Hematopoietic multipotent progenitor cell treated with erythropoietin and hydrocortisone succinate and interleukin-3 and kit ligand, for 6 days (in vitro differentiated cells): Measurements from ENCODE around the gene ACTRT3.

ENCODE experiments used
- DNase-seq: peaks from one replicate; pipeline ENCODE4 v3.0.0-alpha.2; 2015

ACTRT3 gene

DNA sequence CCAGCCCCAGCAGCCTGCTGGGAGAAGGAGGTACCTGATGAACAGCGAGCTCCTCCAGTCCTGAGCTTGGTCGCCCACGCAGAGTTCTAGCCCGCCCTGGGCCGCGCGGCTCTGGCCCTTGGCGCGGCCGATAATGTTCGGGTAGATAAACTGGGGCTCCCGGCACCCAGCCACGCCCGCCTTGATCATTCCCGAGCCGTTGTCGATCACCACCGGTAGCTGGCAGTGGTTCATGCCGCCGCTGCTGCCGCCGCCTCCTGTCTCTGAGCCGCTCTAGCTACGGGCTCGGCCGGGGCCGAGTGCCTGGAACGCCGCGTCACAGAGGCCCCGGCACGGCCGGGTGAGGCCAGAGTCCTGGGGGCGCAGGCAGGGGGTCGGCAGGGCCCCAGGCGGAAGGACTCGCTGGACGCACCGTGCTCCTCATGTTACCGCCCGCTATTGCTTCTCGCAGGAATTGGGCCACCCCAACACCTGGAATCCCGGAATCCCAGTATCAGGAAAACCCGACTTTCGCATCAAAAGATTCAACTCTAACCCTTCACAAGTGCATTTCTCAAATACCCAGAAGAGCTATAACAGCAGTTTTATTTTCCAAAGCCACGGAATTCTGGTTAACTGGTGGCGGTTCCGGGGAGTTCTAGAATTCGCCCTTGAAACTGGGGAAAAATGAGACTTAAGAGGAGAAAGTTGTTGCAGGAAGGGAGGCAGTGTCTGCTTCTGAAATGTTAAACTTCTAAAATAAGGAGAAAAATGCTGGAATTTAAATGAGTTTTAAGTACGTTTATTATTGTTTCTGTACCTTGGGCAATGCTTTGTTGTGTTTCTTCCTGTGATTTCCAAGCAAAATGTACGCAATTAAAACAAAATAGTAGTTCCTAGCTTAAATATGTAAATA, at the start of gene ACTRT3:
ACTRT3 (minus strand) TSS at position 275 of the 895 bp plus-strand sequence; CDS start at position 234, 41 bp downstream.
- DNase-seq: peak; percentile 95

DNA sequence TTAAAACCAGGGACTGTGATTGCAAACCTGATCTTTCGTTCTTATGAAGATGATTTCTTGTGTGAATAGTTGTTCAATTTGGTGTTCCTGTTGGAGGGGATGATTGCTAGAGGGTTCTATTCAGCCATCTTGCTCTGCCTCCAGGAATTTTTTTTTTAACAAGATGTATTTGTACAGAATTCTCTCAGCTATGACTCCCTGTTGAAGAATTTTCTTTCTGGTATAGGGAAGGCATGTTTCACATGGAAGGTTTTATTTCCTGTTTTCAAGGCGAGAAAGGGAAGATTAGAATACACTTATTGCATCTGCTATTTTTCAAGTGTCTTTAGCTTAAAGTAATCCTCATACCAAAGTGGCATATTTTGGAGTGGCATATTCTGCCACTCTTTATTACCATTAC, 49.0 kb upstream of the ACTRT3 start:
- no peak for DNase-seq

DNA sequence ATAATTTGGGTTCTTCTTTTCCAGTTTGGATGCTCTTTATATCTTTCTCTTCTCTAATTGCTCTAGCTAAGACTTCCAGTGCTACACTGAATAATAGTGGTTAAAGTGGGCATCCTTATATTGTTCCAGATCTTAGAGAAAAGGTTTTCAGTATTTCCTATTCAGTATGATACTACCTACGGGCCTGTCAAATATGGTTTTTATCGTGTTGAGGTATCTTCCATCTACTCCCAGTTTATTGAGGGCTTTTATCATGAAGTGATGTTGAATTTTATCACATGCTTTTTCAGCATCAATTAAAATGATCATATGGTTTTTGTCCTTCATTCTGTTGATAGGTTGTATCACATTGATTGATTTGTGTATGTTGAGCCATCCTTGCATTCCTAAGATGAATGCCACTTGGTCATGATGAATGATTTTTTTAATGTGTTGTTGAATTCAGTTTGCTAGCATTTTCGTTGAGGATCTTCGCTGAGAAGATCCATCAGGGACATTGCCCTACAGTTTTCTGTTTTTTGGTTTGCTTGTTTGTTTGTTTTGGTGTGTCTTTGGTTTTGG, 46.3 kb upstream of the ACTRT3 start:
- no peak for DNase-seq

DNA sequence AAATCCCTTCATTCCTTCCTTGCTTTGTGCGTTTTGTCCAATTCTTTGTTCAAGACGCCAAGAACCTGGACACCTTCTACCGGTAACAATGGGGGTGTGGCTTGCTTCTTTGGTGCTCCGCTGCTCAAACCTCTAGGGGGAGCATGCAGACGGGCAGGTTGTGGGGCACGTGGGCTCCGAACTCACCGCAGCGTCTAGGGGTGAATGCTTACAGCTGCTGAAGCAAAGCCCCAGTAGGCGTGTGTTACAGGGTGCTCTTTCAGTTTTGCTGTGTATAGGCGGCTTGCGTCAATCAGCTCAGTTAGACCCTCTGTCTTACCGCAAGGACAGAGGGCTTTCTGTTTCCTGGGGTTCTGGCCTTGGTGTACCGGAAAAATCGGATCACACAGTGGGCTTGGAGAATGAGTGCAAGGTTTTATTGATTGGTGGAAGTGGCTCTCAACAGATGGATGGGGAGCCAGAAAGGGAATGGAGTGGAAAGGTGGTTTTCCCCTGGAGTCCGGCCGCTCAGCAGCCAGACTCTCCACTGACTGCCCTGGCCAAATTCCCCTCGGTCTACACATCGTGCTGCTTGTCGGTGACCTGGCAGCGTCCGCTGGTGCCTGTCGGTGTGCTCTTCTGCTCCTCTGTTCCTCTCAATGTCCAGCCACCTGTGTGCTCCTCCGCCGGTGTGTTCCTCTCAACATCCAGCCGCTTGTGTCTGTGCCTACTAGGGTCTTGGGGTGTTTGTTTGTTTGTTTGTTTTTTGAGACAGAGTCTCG, 44.6 kb upstream of the ACTRT3 start:
- DNase-seq: peak; percentile 89

DNA sequence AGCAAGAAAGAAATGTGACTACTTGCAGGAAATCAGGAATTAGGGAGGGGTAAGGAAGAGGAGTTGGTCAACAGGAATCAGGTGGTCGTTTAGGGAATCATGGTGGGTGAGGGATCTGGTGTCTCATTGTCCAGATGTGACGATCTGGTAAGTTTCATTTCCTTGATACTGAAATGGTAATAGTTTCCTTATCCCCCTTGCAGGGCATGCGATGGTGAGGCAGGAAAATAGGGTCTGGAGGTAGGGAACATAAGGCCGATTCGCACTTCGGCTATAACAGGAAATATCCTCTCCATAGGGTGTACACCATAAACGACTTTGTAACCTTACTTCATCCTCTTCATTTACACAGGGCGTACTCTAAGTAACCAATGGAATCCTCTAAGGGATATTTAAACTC, 43.9 kb upstream of the ACTRT3 start:
- peak; percentile 19 for DNase-seq

DNA sequence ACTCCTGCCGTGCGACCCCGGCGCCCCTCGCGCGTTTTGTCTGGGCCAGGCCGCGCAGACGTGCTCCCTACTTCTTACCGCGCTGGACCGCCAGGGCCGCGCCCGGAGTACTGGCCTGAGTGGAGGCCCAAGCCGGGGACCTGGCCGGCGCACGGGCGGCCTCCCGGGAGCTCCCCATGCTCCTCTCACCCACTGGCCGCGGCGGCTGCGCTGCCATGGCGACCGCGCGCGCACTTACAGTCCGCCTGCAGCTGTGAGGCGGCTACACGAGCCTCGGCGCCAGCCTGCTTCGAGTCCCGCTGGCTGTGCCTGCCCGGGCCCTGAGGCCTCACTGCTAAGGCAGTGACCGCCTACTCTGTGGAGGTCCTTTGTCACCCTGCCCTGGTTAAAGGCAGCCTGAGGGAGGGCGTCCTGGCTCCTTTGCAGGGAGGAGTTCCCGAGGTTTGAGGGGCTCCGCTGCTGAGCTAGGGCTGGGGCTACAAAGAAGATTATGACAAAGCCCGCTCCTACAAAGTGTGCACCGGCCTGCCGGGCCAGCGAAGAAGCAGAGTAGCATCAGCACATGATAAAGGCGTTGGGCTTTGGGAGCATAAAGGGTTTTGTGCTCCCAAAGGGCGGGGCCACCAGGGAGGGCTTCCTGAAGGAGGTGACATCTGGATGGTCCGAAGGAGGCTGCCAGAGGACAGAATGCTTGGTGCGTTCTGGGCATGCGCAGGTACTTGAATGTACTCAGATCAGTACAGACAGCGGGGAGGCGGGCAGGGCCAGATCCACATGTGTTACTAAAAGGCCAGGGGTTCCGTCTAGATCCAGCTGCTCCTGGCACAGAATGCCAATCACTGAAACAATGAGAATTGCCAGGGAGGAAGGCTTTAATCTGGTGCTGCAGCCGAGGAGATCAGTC, 43.2 kb upstream of the ACTRT3 start, which contains the start of the genes LRRC34 and LRRIQ4:
LRRC34 (minus strand) TSS at position 573 of the 904 bp plus-strand sequence; CDS start at position 217, 356 bp downstream.
LRRIQ4 (plus strand) TSS at position 539 of the 904 bp plus-strand sequence. CDS start 9,052 bp downstream, outside the sequence.
- peak; percentile 93 for DNase-seq

DNA sequence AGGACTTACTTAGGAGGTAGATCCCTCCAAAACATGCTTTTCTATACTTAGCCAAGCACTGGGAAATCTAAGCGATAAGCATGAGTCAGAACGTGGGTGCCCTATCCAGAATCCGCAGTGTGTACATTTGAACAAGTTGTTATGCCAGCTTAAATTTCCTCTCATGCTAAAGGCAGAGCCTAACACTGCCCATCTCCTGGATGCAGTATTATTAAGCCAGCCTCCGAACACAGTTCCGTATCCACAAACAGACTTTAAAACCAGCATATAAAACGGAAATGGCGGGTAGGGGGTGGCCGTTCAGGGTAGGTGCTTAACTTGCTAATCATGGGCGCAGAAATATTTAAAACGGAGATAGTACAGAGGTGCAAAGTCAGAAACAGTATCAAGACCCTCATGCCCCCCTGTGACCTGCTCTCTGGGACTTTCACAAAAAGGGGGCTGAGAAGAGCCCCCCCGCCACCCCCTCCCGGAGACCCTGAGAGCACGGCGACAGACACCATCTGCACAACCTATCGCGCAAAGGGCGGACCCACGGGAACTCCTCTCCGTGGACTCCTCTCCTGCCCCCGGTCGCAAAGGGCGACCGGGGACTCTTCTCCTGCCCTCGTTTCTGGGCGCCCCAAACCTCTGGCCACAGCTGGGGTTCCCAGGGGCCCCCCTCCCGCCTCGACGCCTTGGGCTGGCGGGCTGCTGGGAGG, 42.4 kb upstream of the ACTRT3 start:
- DNase-seq: peak; percentile 80

DNA sequence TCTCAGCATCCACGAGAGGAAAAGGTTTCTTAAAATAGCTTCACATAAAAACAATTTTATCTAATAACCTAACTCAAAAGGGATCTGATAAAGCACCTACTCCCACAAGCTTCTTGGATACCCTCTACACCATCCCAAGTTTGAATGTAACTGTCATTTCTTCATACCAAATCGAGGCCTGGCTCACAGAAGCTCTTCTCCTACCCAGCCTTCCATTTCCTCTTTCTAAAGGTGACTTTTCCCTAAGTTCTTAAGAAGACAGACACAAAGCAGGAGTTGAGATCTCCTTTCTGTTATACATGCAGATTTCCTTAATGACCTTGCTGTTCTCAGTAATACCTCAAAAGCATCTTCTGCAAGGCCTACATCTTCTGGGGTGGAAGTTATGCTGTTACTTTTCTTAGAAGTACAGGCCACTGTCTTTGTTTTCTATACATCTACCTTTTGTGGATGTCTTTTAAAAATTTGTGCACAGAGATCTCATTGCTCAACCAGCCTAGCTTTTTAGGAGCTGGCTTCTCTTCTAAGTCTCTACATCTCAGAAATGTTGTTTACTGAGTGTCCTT, 40.0 kb upstream of the ACTRT3 start:
- peak; percentile 15 for DNase-seq

DNA sequence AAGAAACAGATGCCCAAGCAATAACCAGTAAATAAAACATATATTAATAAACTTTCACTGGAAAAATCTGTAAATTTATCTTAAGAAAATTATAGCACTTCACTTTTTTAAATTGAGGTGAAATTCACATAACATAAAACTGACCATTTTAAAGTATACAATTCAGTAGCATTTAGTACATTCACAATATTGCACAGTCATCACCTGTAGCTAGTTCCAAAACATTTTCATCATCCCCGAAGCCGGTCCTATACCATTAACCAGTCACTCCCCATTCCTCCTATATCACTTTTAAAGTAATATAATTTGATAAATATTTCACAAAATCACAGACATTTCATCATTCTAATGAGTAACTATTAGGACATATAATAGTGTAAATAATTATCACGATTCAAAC, 35.3 kb upstream of the ACTRT3 start:
- no peak for DNase-seq

DNA sequence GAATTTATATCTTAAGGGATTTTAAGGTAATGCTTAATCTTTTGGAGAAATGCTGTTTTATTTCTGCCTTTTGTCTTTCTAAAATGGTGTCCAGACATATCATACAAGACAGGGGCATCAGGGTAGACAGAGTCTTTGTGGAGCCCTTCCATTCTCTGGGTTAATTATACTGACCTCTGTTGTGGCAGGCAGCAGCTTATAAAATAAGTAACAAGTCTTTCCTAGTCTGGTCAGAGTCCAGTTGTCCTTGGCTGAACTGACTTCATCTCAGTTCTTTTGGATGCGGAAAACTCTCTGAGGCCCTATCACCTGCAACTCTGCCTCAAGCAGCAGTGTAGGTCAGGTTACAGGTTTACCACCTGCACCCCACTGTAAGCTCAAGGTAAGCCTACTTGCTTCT, 23.0 kb upstream of the ACTRT3 start:
- DNase-seq: no peak

DNA sequence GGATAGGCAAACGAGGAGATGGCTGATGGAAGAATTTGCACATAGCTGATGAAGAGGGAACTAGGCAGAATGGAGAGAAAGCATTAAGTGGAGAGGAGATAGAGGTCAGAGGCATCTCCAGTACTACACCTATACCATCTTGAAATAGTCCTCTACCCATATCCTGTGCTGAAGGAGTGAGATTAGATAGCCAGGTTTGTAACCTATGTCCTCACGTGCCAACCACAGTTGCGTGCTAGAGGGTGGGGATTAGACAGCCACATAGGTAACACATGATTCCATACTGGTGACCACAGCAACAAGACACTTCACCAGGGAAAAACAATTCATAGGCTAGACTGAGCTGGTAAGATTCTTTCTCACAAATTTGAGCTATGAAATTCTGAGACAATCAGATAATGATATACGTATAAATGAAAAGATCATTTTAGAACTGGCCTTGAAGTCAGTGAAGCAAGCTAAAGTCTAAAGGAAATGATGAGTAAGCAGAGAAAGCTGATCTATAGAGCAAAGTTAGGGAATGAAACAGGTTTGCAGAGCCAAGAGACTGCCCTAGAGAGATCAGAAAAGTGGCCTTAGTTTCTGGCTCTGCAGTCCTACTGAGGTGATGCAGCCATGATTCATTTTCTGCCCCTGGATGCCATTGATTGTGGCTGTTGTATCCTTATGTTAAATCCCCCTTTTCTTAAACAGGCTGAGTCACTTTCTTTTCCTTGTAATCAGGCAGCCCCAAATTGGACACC, 21.5 kb upstream of the ACTRT3 start:
- no peak for DNase-seq

DNA sequence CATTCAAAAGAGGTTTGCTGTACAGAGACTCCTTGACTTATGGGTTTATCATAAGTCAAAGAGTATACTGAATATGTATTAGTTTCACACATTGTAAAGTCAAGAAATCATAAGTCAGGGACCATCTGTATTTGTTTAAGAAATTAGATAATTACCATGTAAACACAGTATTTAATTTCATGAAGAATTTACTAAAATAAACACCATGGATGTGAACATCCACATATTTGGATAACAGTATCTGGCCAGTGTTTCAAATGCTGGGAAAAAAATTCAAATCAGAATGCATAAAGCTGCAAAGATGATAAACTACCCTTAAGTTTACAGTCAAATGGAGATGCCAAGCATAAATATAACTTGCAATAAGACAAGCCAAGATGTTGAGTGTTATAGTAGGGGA, 20.9 kb upstream of the ACTRT3 start:
- DNase-seq: no peak

DNA sequence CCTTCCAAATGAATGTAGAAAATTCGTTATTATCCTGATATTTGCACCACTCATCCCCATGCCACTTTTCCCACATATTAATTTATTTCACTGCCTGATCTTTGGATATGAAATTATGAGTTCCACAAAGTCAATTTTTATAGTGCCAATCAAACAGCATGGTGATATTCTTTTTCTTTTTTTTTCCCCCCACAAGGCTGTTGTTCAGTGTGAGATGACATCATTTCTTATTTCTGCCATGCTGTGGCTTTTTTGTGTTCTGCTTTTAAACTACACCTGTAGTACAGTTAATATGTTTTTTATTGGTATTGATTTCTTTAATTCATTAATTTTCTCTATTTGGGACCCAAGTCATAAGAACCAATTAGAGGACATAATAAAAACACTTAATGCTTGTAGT, 18.4 kb upstream of the ACTRT3 start:
- DNase-seq: no peak

DNA sequence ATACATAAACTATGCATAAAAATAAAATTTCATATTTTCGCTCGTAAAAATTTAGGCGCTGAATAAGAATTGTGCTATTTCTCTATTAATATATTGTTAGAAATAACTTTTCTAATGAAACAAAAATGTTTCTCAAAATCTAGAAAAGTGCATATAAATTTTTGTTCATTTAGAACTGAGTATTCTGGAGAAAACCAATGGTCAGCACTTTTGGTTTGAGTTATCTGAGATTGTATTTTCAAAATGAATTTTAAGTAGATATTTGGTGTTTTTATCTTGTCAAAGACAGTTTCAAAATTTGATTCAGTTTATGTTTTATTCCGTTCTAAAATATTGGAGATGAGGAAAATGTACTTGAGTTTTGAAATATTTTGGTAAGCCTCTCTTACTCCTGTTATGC, 17.8 kb upstream of the ACTRT3 start:
- DNase-seq: no peak

DNA sequence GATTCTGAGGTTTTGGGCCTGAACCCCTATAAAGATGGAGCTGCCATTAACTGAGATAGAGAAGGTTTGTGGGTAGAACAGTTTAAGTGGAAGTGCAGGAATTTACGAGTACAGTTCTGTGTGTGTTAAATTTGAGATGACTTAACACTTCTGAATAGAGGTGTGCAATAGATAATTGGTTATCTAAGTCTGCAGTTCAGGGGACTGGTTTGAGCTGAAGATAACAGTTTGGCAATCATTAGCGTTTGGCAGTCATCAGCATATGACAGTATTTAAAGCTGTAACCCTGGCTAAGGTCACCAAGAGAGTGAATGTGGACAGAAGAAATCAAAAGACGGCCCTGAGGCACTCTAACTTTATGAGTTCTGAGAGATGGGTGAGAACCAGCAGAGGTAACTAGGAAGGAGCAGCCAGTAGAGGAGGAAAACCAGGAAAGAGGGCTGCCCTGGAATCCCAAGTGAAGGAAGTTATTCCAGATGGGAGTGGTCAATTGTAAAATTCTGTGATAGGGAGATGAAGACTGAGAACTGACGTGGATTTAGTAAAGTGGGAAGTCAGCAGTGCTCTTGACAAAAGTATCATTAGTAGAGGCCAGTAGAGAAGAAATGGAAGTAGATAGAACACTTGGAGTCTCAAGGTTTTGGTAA, 12.0 kb upstream of the ACTRT3 start:
- peak; percentile 94 for DNase-seq

DNA sequence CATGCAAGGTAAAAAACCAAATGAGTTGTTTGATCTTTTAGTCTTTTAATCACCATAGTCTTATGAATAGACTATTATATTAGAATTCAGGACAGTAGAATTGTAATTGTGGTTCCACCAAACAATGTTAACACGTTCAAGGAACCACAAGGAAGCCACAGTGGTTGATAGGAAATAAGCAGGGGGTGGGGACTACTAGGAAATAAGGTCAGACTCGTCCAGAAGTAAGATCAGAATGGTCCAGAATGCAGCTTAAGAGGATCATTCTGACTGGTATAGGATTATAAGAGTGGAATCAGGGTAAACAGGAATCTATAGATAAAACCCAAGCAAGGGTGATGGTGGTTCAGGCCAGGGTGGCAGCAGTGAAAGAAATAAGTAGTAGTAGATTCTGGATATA, 11.4 kb upstream of the ACTRT3 start:
- DNase-seq: peak; percentile 52

DNA sequence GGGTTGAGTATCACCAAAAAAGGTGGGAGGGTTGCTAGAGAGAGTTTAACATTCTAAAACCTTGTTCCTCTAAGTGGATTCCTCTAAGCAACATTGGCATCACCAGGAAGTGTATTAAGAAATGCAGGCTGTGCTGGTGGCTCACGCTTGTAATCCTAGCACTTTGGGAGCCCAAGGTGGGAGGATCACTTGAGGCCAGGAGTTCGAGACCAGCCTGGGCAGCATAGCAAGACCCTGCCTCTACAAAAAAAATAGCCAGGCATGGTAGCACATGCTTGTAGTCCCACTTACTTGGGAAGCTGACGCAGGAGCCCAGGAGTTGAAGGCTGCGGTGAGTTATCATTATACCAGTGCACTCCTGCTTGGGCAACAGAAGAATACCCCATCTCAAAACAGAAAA, 8.5 kb upstream of the ACTRT3 start:
- DNase-seq: no peak

DNA sequence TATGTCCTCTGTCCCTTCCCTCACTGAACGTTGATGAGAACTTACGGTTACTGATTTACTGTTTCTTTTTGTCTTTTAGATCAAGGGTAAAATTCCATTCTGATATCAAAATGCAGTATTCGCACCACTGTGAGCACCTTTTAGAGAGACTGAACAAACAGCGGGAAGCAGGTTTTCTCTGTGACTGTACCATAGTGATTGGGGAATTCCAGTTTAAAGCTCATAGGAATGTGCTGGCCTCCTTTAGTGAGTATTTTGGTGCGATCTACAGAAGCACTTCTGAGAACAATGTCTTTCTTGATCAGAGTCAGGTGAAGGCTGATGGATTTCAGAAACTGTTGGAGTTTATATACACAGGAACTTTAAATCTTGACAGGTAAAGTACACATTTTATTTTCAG, 4.8 kb upstream of the ACTRT3 start:
- DNase-seq: no peak

DNA sequence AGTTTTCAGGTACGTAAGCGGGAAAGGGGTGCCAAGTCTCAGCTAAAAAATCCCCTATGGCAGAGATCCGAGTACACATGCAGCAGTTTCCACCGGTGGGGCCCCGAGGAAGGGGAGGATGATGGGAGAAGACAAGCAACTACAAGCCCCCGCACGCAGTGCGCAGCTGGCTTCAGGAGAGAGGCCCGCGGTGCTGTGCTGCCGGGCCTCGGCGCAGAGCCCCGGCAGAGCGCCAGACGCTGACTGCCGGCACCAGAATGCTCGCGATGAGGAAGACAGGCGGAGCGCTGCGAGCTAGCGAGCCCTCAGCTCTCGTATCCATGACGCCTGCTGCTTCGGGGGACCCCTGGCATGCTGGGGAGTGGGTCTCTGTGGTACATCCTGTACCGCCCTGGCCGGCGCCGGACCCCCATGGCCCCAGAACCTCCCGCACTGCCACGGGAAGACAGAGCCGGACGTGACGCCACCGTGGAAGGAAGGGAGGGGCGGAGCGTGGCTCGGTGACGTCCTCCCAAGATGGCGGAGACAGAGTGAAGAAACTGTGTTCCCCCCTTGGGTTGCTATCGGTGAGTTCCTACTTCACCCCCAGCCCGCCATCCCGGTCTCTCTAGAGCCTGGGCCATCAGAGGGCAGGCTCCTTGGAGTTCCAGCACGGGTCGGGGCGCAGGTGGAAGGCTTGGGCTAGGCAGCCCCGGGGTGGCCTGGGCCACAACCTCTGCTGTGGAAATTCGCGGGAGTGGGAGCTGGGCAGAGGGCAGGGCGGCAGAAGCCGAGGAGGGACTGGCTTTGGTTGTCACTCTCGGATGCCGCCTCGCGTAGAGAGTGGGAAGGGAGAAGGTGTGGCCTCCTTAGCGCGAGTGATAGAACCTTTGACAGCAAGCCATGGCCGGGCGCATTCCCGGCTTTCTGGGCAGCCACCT, 3.8 kb upstream of the ACTRT3 start, which contains the start of gene MYNN:
MYNN (plus strand) TSS at position 500 of the 920 bp plus-strand sequence. CDS start 900 bp downstream, outside the sequence.
- peak; percentile 95 for DNase-seq
